SH-SY5Y (cell line): ENCODE results near the gene RIPK4.

ENCODE experiments used
- GATA2 ChIP-seq: IDR thresholded peaks from 2 replicates; pipeline ENCODE4 v1.6.1; 2011; ENCODE audit warnings: mild to moderate bottlenecking, low read depth, low read length
- GATA3 ChIP-seq: IDR thresholded peaks from 2 replicates; pipeline ENCODE4 v1.6.1; 2011; ENCODE audit warnings: low read depth, mild to moderate bottlenecking, low read length, moderate library complexity

- no peak for TF ChIP-seq GATA3
- TF ChIP-seq GATA2, result no peak
These were observed 8.3 kb upstream of the RIPK4 start for GRCh38 chr21:41775149-41775472.
